Spleen (tissue), 11 donors: ENCODE results near the gene TMEM178B. TPM values are rescaled to one million over a fixed set of nuclear protein-coding genes. Genes with fewer than 3 reads are reported as not detected.
"Not testable (repeated sequence)": the region's sequence is repeated elsewhere in the genome, so short reads cannot be mapped to it uniquely, and the experiment has no call there.

Experiments
- DNase-seq: peaks from one replicate; pipeline ENCODE4 v3.0.0-alpha.2; 2020
- H3K27ac ChIP-seq, 8 donors: fragments of 200-600 bp; sonication (generic) in 7 of 8; 1 replicate in 4 of 8; 2 replicates in 4 of 8; pipeline versions ENCODE4 v1.5.0 to v1.8.0; 2016 to 2021; ENCODE audit warnings: inconsistent platforms in 4 of 8, mild to moderate bottlenecking in 4 of 8, moderate library complexity in 1 of 8
- H3K27me3 ChIP-seq, 7 donors: fragments of 200-600 bp; sonication (generic) in 6 of 7; replicated peaks in 1 of 7; 1 replicate in 4 of 7; 2 replicates in 3 of 7; pipeline versions ENCODE4 v1.5.0 to v1.8.0; 2016 to 2021; ENCODE audit warnings: inconsistent platforms in 3 of 7, mild to moderate bottlenecking in 1 of 7
- H3K36me3 ChIP-seq, 6 donors: fragments of 200-600 bp; sonication (generic) in 5 of 6; 1 replicate in 4 of 6; 2 replicates in 2 of 6; pipeline versions ENCODE4 v1.5.0 to v1.8.0; 2016 to 2021; ENCODE audit warnings: inconsistent platforms in 2 of 6
- H3K4me1 ChIP-seq, 6 donors: fragments of 200-600 bp; sonication (generic) in 5 of 6; 1 replicate in 3 of 6; 2 replicates in 3 of 6; pipeline versions ENCODE4 v1.5.0 to v1.8.0; 2016 to 2021; ENCODE audit warnings: inconsistent platforms in 3 of 6
- H3K4me3 ChIP-seq, 8 donors: fragments of 200-600 bp; sonication (generic) in 7 of 8; 1 replicate in 4 of 8; 2 replicates in 4 of 8; pipeline versions ENCODE4 v1.5.0 to v1.8.0; 2016 to 2021; ENCODE audit warnings: inconsistent platforms in 4 of 8, mild to moderate bottlenecking in 4 of 8, moderate library complexity in 2 of 8
- H3K9me3 ChIP-seq, 8 donors: fragments of 200-600 bp; sonication (generic) in 7 of 8; 1 replicate in 4 of 8; 2 replicates in 4 of 8; pipeline versions ENCODE4 v1.5.0 to v1.8.0; 2016 to 2021; ENCODE audit warnings: inconsistent platforms in 4 of 8
- POLR2A ChIP-seq, 3 donors: fragments of 450-650 bp; IDR thresholded peaks; one replicate each; pipeline ENCODE4 v1.5.1; 2017; ENCODE audit warnings: antibody characterized with exemption in 3 of 3, mild to moderate bottlenecking in 1 of 3
- POLR2AphosphoS5 ChIP-seq, 3 donors: sonication (generic); formaldehyde crosslinking; IDR thresholded peaks; one replicate each; pipeline ENCODE4 v1.5.1; 2017; ENCODE audit warnings: antibody characterized with exemption in 3 of 3
- WGBS, 5 donors: extraction: QIAGEN DNeasy Blood & Tissue Kit in 3 of 5; methylation state at CpG; one replicate each; pipeline versions ENCODE4 v1.1.5 to v1.1.7; 2013 to 2018; 5-methylcytosine and 5-hydroxymethylcytosine counted together
- intact Hi-C: fragments of 100-400 bp; cut with DNase I; formaldehyde crosslinking; loops from one replicate; pipeline ENCODE4 v1.15.0; 2023; ENCODE audit warnings: low total_unique reads
- polyA plus RNA-seq, 3 donors: library from polyadenylated mRNA; stranded (reverse); fragments of 200-250 nt; gene quantifications; one replicate each; pipeline ENCODE4 v1.2.1, GENCODE V29; 2013
- total RNA-seq, 7 donors: library from RNA; depleted of rRNA in 3 of 7; stranded (reverse); fragments of >200 nt in 3 of 7; fragmentation: NEBNext Ultra II Directional in 4 of 7; extraction: Animal tissue kit (Norgen Biotek cat#: 25700) in 4 of 7; gene quantifications; one replicate each; pipeline versions ENCODE4 v1.1.0 to v1.2.1, GENCODE V29; 2016 to 2021
- TF ChIP-seq, protein P1 (sequence below), 11 experiments: fragments of 200-600 bp in 7 of 11; fragments of 450-650 bp in 4 of 11; sonication (generic) in 4 of 11; IDR thresholded peaks in 8 of 11; conservative IDR thresholded peaks in 3 of 11; 1 replicate in 7 of 11; 2 replicates in 4 of 11; pipeline versions ENCODE4 v1.4.0 to v1.8.0; 2016 to 2021; ENCODE audit warnings: antibody characterized with exemption in 11 of 11, inconsistent platforms in 4 of 11, mild to moderate bottlenecking in 1 of 11
- donor health status: healthy with polysubstance abuse.
- donor health status: DM: no; HTN: no; CAD: no; lungs with moderate emphysema.
- donor health status: DM: no; HTN: no; CAD: no.
- donor health status: Bipolar disorder and iron deficiency.
- donor health status: healthy.
- donor health status: DM: no; HTN: no; CAD: no.
- donor health status: DM: yes; HTN: yes; CAD: no.

The TMEM178B gene
- total and polyA plus RNA-seq, 10 donors: 0.35 to 5.5 (median 1.3) TPM

DNA sequence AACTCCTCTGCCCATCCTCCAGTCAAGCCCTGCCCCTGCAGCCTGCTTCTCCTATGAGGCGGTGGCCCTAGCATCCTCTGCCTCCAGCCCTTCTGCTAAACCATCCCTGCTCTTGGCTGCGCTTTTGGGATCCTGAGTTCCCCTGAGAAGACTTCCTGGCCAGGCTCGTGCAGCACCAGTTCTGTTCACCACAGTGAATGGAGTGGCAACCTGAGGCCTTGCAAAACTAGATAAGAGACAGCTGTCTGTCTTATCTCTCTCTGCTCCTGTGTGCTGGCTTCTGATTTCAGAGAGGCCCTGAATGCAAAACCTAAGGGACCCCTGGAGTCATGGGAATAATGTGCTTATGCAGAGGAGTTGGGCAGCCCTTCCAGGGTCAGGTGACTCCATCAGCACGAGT, 119.2 kb downstream of the TMEM178B start:
- Histone ChIP-seq H3K4me3 (no peak overlapping the region), H3K36me3 (no peaks in the 10 kb centered on the region), H3K9me3 (peaks cover 0 to 8% (median 0%) of the 10 kb centered on the region in 8 donors), H3K27me3 (no peaks in the 10 kb centered on the region), H3K27ac (no peak overlapping the region), H3K4me1 (no peaks in the 10 kb centered on the region)
- intact Hi-C loops: no loop called here
- TF ChIP-seq, protein P1, sequence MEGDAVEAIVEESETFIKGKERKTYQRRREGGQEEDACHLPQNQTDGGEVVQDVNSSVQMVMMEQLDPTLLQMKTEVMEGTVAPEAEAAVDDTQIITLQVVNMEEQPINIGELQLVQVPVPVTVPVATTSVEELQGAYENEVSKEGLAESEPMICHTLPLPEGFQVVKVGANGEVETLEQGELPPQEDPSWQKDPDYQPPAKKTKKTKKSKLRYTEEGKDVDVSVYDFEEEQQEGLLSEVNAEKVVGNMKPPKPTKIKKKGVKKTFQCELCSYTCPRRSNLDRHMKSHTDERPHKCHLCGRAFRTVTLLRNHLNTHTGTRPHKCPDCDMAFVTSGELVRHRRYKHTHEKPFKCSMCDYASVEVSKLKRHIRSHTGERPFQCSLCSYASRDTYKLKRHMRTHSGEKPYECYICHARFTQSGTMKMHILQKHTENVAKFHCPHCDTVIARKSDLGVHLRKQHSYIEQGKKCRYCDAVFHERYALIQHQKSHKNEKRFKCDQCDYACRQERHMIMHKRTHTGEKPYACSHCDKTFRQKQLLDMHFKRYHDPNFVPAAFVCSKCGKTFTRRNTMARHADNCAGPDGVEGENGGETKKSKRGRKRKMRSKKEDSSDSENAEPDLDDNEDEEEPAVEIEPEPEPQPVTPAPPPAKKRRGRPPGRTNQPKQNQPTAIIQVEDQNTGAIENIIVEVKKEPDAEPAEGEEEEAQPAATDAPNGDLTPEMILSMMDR (IDR thresholded peaks at IDR 0.05 in 8 of 11, conservative IDR thresholded peaks at IDR 0.05 in 3 of 11): no peak
- TF ChIP-seq POLR2A (IDR thresholded peaks at IDR 0.05): no peak
- TF ChIP-seq POLR2AphosphoS5 (IDR thresholded peaks at IDR 0.05): no peak
- WGBS, 5 donors: 65 to 78% (median 75%) methylated on average over 4 of the region's 4 CpGs
- no peak for DNase-seq

DNA sequence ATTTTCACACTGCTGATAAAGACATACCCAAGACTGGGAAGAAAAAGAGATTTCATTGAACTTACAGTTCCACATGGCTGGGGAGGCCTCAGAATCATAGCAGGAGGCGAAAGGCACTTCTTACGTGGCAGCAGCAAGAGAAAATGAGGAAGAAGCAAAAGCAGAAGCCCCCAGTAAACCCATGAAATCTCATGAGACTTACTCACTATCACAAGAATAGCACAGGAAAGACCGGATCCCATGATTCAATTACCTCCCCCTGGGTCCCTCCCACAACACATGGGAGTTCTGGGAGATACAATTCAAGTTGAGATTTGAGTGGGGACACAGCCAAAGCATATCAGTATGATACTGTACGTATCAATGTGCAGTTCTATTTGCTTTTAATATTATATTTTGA, 121.9 kb downstream of the TMEM178B start:
- WGBS, 5 donors: 42 to 55% (median 48%) methylated on average over 4 of the region's 4 CpGs
- intact Hi-C loops, H3K4me1 ChIP-seq, H3K9me3 ChIP-seq, DNase-seq, H3K27ac ChIP-seq, H3K4me3 ChIP-seq, H3K36me3 ChIP-seq, H3K27me3 ChIP-seq: not testable (repeated sequence)

DNA sequence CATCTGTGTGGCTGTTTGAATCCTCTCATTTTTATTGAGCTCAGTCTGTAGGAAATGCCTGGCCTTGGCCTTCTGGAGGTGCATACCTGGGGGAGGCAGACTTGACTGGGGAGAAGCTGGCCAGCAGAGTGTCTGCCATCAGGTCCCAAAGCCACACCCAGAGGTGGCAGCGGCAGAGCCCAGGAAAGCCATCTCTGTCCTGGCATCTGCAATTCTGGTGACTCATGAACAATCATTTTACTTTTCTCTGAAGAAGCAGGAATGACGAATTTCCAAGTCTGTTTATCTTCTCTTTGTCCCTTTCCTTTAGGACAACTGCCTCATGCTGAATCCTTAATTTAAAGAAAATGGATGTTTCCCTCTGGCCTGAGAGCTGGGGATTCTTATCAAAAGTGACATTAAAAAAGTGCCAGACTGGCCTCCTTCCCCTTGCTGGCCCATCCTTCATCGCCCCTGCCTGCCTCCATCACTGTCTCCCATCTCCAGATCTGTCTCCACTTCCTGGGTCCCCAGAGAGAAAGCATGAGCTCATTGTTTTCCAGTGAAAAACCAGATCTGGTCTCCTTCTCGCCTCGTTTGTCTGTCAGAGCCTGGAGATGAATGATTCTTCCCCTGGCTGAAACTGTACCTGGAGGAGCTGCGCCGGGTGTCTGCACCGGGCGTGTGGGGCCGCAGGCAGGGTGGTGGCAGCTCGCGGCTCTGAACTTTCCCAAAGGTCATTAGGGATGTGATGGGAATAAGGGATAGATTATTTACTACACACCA, 124.5 kb downstream of the TMEM178B start:
- WGBS, 5 donors: 51 to 67% (median 66%) methylated on average over 12 of the region's 12 CpGs
- intact Hi-C loops: no loop called here

DNA sequence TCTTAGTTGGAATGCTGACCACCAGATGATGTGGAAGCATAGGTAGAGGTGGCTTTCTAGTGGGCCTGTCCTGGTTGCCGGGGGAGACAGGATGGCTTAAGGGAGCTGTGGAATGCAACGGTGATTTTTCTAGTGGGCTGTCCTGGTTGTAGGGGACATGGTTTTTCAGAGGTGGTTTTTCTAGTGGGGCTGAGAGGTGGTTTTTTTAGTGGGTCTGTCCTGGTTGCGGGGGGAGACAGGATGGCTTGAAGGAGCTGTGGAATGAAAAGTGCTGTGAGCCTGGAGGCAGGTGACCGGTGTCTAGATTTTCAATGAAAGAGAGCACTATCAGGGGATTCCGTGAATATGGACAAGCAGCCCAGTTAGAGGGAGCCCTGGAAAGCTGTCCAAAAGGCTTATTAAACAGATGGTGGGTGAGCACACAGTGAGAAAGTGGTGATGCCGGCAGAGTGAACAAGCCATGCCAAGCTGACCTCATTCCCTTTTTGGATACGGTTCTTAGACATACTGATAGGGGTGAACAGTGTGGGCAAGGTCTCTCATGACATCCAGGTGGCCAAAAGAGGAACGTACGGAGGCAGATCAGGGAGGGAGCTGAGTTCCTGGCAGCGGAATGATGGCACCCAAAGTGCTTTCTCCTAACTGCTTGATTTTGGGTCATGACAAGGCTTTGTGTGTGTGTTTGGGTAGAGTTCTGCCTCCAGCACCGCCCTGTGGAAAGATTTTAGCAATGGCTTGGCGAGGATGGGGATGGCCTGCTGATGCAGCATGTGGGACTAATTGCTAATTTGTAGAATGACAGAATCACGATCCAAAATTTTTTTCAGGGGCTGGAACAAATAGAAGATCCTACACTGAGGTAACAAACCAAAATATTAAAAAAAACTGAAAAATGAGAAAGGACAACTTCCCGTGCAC, 126.6 kb downstream of the TMEM178B start:
- no peak overlapping the region for H3K27ac ChIP-seq
- H3K36me3 ChIP-seq: no peaks in the 10 kb centered on the region
- no peaks in the 10 kb centered on the region for H3K9me3 ChIP-seq
- TF ChIP-seq POLR2AphosphoS5 (IDR thresholded peaks at IDR 0.05) (no peak), POLR2A (IDR thresholded peaks at IDR 0.05) (no peak)
- TF ChIP-seq, protein P1 (IDR thresholded peaks at IDR 0.05 in 8 of 11, conservative IDR thresholded peaks at IDR 0.05 in 3 of 11): no peak
- WGBS, 5 donors: 81 to 83% (median 83%) methylated on average over 14 of the region's 14 CpGs
- H3K4me3 ChIP-seq: no peak overlapping the region
- no peak for DNase-seq
- intact Hi-C loops: no loop called here
- H3K27me3 ChIP-seq: peaks cover 0 to 13% (median 0%) of the 10 kb centered on the region in 7 donors
- H3K4me1 ChIP-seq: no peaks in the 10 kb centered on the region

More for the DNA sequence above, 124.5 kb downstream of the TMEM178B start:
- Histone ChIP-seq H3K4me1 (no peaks in the 10 kb centered on the region), H3K27me3 (peaks cover 0 to 13% (median 0%) of the 10 kb centered on the region in 7 donors), H3K9me3 (peaks cover 0 to 8% (median 0%) of the 10 kb centered on the region in 8 donors), H3K36me3 (no peaks in the 10 kb centered on the region), H3K4me3 (no peak overlapping the region), H3K27ac (no peak overlapping the region)
- DNase-seq: no peak
- TF ChIP-seq, protein P1 (IDR thresholded peaks at IDR 0.05 in 8 of 11, conservative IDR thresholded peaks at IDR 0.05 in 3 of 11): no peak
- no peak for TF ChIP-seq POLR2AphosphoS5 (IDR thresholded peaks at IDR 0.05)
- no peak for TF ChIP-seq POLR2A (IDR thresholded peaks at IDR 0.05)
